Gastrocnemius medialis (tissue), 4 donors: Measurements from ENCODE around the gene OMG. TPM values are rescaled to one million over a fixed set of nuclear protein-coding genes. Genes with fewer than 3 reads are reported as not detected.
A peak's percentile ranks its signal among the peaks of the same experiment; 100 is the strongest.

ENCODE experiments used
- ATAC-seq, 2 donors: fragments of 150-250 bp; one replicate each; pipeline ENCODE4 v1.9.1; 2016
- DNase-seq, 2 donors: peaks; one replicate each; pipeline ENCODE4 v3.0.0-alpha.2; 2019
- H3K27ac ChIP-seq, 4 donors: fragments of 200-600 bp; sonication (generic); 1 replicate in 1 of 4; 2 replicates in 3 of 4; pipeline ENCODE4 v1.5.1; 2016 to 2018; ENCODE audit warnings: mild to moderate bottlenecking in 2 of 4, moderate library complexity in 1 of 4
- H3K27me3 ChIP-seq, 3 donors: fragments of 200-600 bp; sonication (generic) in 2 of 3; 1 replicate in 1 of 3; 2 replicates in 2 of 3; pipeline versions ENCODE4 v1.5.1 to v1.6.0; 2016 to 2019; ENCODE audit warnings: mild to moderate bottlenecking in 1 of 3, moderate library complexity in 1 of 3
- H3K36me3 ChIP-seq, 2 donors: fragments of 200-600 bp; sonication (generic) in 1 of 2; one replicate each; pipeline ENCODE4 v1.5.1; 2017 to 2018
- H3K4me1 ChIP-seq, 2 donors: fragments of 200-600 bp; sonication (generic) in 1 of 2; one replicate each; pipeline ENCODE4 v1.5.1; 2016 to 2017; ENCODE audit warnings: mild to moderate bottlenecking in 2 of 2
- H3K4me3 ChIP-seq, 4 donors: fragments of 200-600 bp; sonication (generic) in 3 of 4; 1 replicate in 1 of 4; 2 replicates in 3 of 4; pipeline ENCODE4 v1.5.1; 2016 to 2019; ENCODE audit warnings: mild to moderate bottlenecking in 2 of 4
- H3K9me3 ChIP-seq, 3 donors: fragments of 200-600 bp; sonication (generic) in 2 of 3; 1 replicate in 1 of 3; 2 replicates in 2 of 3; pipeline ENCODE4 v1.5.1; 2016 to 2019
- POLR2A ChIP-seq, 2 donors: fragments of 450-650 bp; IDR thresholded peaks; one replicate each; pipeline ENCODE4 v1.6.1; 2017; ENCODE audit warnings: antibody characterized with exemption in 2 of 2, mild to moderate bottlenecking in 2 of 2, moderate library complexity in 2 of 2
- in situ Hi-C, 4 donors: fragments of 200-750 bp; cut with MboI; loops; one replicate each; pipeline versions ENCODE4 v1.15.0 to v1.8.0; 2017; ENCODE audit warnings: low sequenced_read_pairs in 4 of 4
- intact Hi-C: fragments of 100-400 bp; cut with DNase I; formaldehyde crosslinking; loops from one replicate; pipeline ENCODE4 v1.15.1; 2023; ENCODE audit warnings: low total_unique reads
- total RNA-seq, 4 donors: library from RNA; depleted of rRNA; stranded (reverse); fragments of >200 nt; gene quantifications; one replicate each; pipeline versions ENCODE4 v1.1.0 to v1.2.3, GENCODE V29; 2016
- TF ChIP-seq, protein P1 (sequence below), 5 experiments: fragments of 450-650 bp in 3 of 5; fragments of 200-600 bp in 2 of 5; sonication (generic) in 2 of 5; IDR thresholded peaks in 4 of 5; conservative IDR thresholded peaks in 1 of 5; 1 replicate in 4 of 5; 2 replicates in 1 of 5; pipeline ENCODE4 v1.5.1; 2016 to 2019; ENCODE audit warnings: antibody characterized with exemption in 5 of 5, mild to moderate bottlenecking in 3 of 5, moderate library complexity in 3 of 5

The OMG gene
- total RNA-seq, 4 donors from 2014 or later, result not detected

DNA sequence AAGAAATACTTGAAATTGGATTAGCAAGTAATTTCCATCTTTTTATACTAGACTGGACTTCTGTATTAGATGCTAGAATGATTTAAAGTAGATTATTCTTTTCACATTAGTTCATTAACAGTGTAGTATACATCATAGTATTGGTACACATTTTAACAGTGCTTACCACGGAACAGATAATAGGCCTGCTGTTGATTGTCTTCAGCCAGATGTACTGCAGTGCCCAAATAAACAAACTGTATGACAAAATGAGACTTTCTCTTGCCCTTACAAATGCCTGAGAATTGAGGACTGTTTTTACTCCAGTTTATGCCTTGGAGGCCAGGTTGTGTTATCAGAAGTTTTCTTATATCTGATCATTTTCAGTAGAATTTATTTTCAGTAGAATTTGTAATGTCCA is 23.8 kb upstream of the OMG start:
- no peaks in the 10 kb centered on the region for H3K4me1 ChIP-seq
- peak overlapping the region in 1 of 4 donors; percentile 17 for H3K4me3 ChIP-seq
- in situ Hi-C loops, result no loop called here
- peaks cover 0 to under 1% of the 10 kb centered on the region in 2 donors for H3K36me3 ChIP-seq
- no peak for DNase-seq
- no peak for ATAC-seq
- H3K9me3 ChIP-seq, result no peaks in the 10 kb centered on the region
- H3K27ac ChIP-seq, result no peak overlapping the region
- TF ChIP-seq, protein P1, sequence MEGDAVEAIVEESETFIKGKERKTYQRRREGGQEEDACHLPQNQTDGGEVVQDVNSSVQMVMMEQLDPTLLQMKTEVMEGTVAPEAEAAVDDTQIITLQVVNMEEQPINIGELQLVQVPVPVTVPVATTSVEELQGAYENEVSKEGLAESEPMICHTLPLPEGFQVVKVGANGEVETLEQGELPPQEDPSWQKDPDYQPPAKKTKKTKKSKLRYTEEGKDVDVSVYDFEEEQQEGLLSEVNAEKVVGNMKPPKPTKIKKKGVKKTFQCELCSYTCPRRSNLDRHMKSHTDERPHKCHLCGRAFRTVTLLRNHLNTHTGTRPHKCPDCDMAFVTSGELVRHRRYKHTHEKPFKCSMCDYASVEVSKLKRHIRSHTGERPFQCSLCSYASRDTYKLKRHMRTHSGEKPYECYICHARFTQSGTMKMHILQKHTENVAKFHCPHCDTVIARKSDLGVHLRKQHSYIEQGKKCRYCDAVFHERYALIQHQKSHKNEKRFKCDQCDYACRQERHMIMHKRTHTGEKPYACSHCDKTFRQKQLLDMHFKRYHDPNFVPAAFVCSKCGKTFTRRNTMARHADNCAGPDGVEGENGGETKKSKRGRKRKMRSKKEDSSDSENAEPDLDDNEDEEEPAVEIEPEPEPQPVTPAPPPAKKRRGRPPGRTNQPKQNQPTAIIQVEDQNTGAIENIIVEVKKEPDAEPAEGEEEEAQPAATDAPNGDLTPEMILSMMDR (IDR thresholded peaks at IDR 0.05 in 4 of 5, conservative IDR thresholded peaks at IDR 0.05 in 1 of 5), result no peak
- no peak for TF ChIP-seq POLR2A (IDR thresholded peaks at IDR 0.05)
- no peaks in the 10 kb centered on the region for H3K27me3 ChIP-seq
- intact Hi-C loops, result no loop called here

DNA sequence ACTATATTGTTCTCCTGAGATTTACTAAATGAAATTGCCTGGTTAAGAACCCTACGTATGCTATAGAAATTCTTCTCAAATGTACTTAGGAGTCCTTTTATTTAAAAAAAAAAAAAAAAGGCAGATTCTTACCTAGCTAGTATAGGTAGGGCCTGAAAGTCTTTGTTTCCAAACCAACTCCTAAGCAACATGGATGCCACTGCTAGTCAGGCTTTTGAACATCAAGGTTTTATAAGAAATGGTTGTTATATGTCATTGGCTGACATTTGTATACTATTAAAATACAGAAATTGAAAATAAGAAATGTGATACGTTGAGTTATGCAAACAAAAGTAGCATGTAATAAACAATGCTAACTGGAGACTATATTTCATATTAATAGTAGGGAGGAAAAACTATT is 23.2 kb upstream of the OMG start:
- intact Hi-C loops, result no loop called here

DNA sequence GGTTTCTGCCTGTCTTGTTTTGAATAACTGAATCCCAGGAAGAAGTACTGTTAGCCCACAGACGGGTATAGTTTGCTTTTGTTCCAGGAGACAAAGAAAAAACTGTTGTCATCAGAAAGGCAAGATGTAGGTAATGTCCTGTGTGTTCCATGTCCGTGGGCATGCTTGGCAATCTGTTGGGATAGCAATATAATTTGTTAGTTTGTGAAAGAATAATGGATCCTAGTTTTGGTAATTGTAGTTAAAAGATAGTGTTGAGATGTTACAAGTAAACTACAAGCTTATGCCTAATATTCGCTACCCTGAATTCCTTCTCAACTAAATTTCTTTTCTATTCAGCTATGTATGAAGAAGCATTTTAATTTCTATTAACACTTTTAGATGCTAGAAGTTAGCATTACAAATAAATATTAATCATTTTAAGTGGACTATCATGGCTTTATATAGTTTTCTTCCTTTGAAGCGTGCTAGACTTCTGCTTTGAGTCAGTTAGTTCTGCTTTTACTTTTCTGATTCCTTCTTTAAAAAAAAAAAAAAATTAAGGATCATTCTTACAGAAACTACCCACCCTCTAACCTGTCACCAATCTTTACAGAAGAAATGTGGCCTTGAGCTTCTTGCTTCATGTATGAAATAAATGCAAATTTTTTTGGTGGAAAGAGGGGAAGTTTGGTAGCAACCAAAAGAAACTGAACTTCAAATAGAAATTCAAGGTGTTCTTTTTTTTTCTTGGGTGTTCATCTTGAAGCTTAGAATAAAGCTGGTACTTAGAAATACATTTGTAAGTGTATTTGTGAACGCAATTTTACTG is 22.0 kb upstream of the OMG start:
- Histone ChIP-seq H3K36me3 (no peaks in the 10 kb centered on the region), H3K4me1 (no peaks in the 10 kb centered on the region), H3K27ac (peak overlapping the region; percentile 29 to 67 (median 56)), H3K9me3 (no peaks in the 10 kb centered on the region), H3K4me3 (peak overlapping the region in 3 of 4 donors; percentile 2 to 26 (median 10)), H3K27me3 (no peaks in the 10 kb centered on the region)
- intact Hi-C loops (no loop called here), in situ Hi-C loops (no loop called here)
- ATAC-seq (no peak), DNase-seq (no peak)
- TF ChIP-seq POLR2A (IDR thresholded peaks at IDR 0.05), result no peak
- TF ChIP-seq, protein P1 (IDR thresholded peaks at IDR 0.05 in 4 of 5, conservative IDR thresholded peaks at IDR 0.05 in 1 of 5), result no peak

More for the DNA sequence above, 23.2 kb upstream of the OMG start:
- H3K27ac ChIP-seq, result no peak overlapping the region
- no peak for DNase-seq
- H3K4me1 ChIP-seq, result no peaks in the 10 kb centered on the region
- TF ChIP-seq POLR2A (IDR thresholded peaks at IDR 0.05), result no peak
- TF ChIP-seq, protein P1 (IDR thresholded peaks at IDR 0.05 in 4 of 5, conservative IDR thresholded peaks at IDR 0.05 in 1 of 5), result no peak
- in situ Hi-C loops, result no loop called here
- no peaks in the 10 kb centered on the region for H3K27me3 ChIP-seq
- no peaks in the 10 kb centered on the region for H3K9me3 ChIP-seq
- no peak for ATAC-seq
- no peak overlapping the region for H3K4me3 ChIP-seq
- no peaks in the 10 kb centered on the region for H3K36me3 ChIP-seq

DNA sequence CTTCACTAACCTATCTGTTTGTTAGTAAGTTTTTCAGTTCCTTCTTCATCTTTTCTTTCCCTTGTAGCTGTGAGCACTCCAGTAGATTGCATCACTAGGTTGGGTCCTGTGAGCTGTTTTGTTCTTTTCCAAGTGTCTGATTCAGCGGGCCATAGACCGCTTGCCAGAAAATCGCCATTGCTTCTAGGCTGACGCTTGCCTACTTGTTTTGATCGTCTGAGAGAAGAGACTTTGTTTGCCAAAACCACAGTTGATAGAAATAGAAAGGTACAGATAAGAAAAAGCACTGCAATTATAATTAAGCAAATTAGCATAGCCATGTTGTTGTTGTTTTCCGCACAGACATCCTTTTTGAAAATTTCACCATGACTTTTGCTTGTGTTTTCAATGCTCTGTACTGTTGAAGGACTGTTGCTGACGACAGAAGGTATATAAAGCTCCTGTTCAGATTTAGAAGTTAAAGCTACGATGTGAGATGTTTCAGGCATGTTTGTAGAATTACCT is 21.3 kb upstream of the OMG start:
- intact Hi-C loops, result no loop called here
- DNase-seq, result peak; percentile 51 to 75
- Histone ChIP-seq H3K4me3 (peak overlapping the region in 2 of 4 donors; percentile 10 to 26), H3K27ac (peak overlapping the region; percentile 29 to 67 (median 56)), H3K27me3 (no peaks in the 10 kb centered on the region), H3K9me3 (no peaks in the 10 kb centered on the region), H3K4me1 (no peaks in the 10 kb centered on the region), H3K36me3 (no peaks in the 10 kb centered on the region)
- TF ChIP-seq, protein P1 (IDR thresholded peaks at IDR 0.05 in 4 of 5, conservative IDR thresholded peaks at IDR 0.05 in 1 of 5), result no peak
- TF ChIP-seq POLR2A (IDR thresholded peaks at IDR 0.05), result no peak
- in situ Hi-C loops, result no loop called here
- peak; percentile 98 to 99 for ATAC-seq
